Measurements from ENCODE around the gene EXO1. TPM values are rescaled to one million over a fixed set of nuclear protein-coding genes. Genes with fewer than 3 reads are reported as not detected.

The EXO1 gene
- total and polyA plus RNA-seq, 2 experiments from 2014 or later, result 3.1 to 5.0 TPM

GRCh38 chr1:241926141-241926540 lies 78.1 kb downstream of the EXO1 start:
- no peaks in the 10 kb centered on the region for H3K27me3 ChIP-seq
- no peaks in the 10 kb centered on the region for H3K36me3 ChIP-seq (replicated peaks; ENCODE audit: insufficient read depth, low read depth)
- H4K20me1 ChIP-seq (ENCODE audit: insufficient read depth, poor library complexity, severe bottlenecking), result no peaks in the 10 kb centered on the region
- H3K4me2 ChIP-seq, result no peak overlapping the region
- WGBS (ENCODE audit: low lambda C conversion rate, missing lambda C conversion rate), result 91% methylated on average over 5 of the region's 5 CpGs
- no peak overlapping the region for H3K27ac ChIP-seq
- TF ChIP-seq EZH2phosphoT487 (IDR thresholded peaks at IDR 0.05; ENCODE audit: low read depth, severe bottlenecking, unreplicated experiment), result no peak
- TF ChIP-seq, protein P1, sequence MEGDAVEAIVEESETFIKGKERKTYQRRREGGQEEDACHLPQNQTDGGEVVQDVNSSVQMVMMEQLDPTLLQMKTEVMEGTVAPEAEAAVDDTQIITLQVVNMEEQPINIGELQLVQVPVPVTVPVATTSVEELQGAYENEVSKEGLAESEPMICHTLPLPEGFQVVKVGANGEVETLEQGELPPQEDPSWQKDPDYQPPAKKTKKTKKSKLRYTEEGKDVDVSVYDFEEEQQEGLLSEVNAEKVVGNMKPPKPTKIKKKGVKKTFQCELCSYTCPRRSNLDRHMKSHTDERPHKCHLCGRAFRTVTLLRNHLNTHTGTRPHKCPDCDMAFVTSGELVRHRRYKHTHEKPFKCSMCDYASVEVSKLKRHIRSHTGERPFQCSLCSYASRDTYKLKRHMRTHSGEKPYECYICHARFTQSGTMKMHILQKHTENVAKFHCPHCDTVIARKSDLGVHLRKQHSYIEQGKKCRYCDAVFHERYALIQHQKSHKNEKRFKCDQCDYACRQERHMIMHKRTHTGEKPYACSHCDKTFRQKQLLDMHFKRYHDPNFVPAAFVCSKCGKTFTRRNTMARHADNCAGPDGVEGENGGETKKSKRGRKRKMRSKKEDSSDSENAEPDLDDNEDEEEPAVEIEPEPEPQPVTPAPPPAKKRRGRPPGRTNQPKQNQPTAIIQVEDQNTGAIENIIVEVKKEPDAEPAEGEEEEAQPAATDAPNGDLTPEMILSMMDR (IDR thresholded peaks at IDR 0.05; ENCODE audit: poor library complexity), result no peak
- no peak for TF ChIP-seq EZH2 (IDR thresholded peaks at IDR 0.05; ENCODE audit: borderline replicate concordance)
- no peak for DNase-seq (ENCODE audit: low spot score)
- no peaks in the 10 kb centered on the region for H3K79me2 ChIP-seq
- H3K9me3 ChIP-seq (ENCODE audit: low read depth), result no peaks in the 10 kb centered on the region
- no peak overlapping the region for H2AFZ ChIP-seq
- H3K4me3 ChIP-seq, result no peak overlapping the region
- H3K4me1 ChIP-seq (ENCODE audit: insufficient read depth), result no peaks in the 10 kb centered on the region
- no peaks in the 10 kb centered on the region for H3K9me2 ChIP-seq (replicated peaks; ENCODE audit: insufficient read depth)

- Histone ChIP-seq H3K4me2 (no peak overlapping the region), H2AFZ (no peak overlapping the region), H4K20me1 (ENCODE audit: insufficient read depth, poor library complexity, severe bottlenecking) (no peaks in the 10 kb centered on the region), H3K4me3 (no peak overlapping the region), H3K27me3 (no peaks in the 10 kb centered on the region), H3K27ac (no peak overlapping the region), H3K79me2 (no peaks in the 10 kb centered on the region), H3K4me1 (ENCODE audit: insufficient read depth) (no peaks in the 10 kb centered on the region), H3K9me3 (ENCODE audit: low read depth) (no peaks in the 10 kb centered on the region), H3K9me2 (replicated peaks; ENCODE audit: insufficient read depth) (no peaks in the 10 kb centered on the region), H3K36me3 (replicated peaks; ENCODE audit: insufficient read depth, low read depth) (no peaks in the 10 kb centered on the region)
- 72% methylated on average over 4 of the region's 4 CpGs for WGBS (ENCODE audit: low lambda C conversion rate, missing lambda C conversion rate)
- TF ChIP-seq, protein P1 (IDR thresholded peaks at IDR 0.05; ENCODE audit: poor library complexity), result no peak
- TF ChIP-seq EZH2 (IDR thresholded peaks at IDR 0.05; ENCODE audit: borderline replicate concordance) (no peak), EZH2phosphoT487 (IDR thresholded peaks at IDR 0.05; ENCODE audit: low read depth, severe bottlenecking, unreplicated experiment) (no peak)
- no peak for DNase-seq (ENCODE audit: low spot score)
These were observed 79.3 kb downstream of the EXO1 start for GRCh38 chr1:241927321-241927720.

GRCh38 chr1:241932845-241933244 lies 84.8 kb downstream of the EXO1 start:
- Histone ChIP-seq H3K4me1 (ENCODE audit: insufficient read depth) (no peaks in the 10 kb centered on the region), H3K4me3 (no peak overlapping the region), H3K9me2 (replicated peaks; ENCODE audit: insufficient read depth) (no peaks in the 10 kb centered on the region), H4K20me1 (ENCODE audit: insufficient read depth, poor library complexity, severe bottlenecking) (no peaks in the 10 kb centered on the region), H2AFZ (no peak overlapping the region), H3K27ac (no peak overlapping the region), H3K79me2 (no peaks in the 10 kb centered on the region), H3K4me2 (no peak overlapping the region), H3K9me3 (ENCODE audit: low read depth) (no peaks in the 10 kb centered on the region), H3K36me3 (replicated peaks; ENCODE audit: insufficient read depth, low read depth) (no peaks in the 10 kb centered on the region), H3K27me3 (no peaks in the 10 kb centered on the region)
- WGBS (ENCODE audit: low lambda C conversion rate, missing lambda C conversion rate), result 75% methylated on average over 6 of the region's 6 CpGs
- no peak for DNase-seq (ENCODE audit: low spot score)
- TF ChIP-seq, protein P1 (IDR thresholded peaks at IDR 0.05; ENCODE audit: poor library complexity), result no peak
- TF ChIP-seq EZH2 (IDR thresholded peaks at IDR 0.05; ENCODE audit: borderline replicate concordance), result no peak
- no peak for TF ChIP-seq EZH2phosphoT487 (IDR thresholded peaks at IDR 0.05; ENCODE audit: low read depth, severe bottlenecking, unreplicated experiment)
